Activated T-helper 17 cell treated with anti-CD3 and anti-CD28 coated beads, Interleukin-2, amount 50 U/mL, for 72 hours (primary cell): ENCODE measurements around the gene PCNX1. TPM values are rescaled to one million over a fixed set of nuclear protein-coding genes. Genes with fewer than 3 reads are reported as not detected.
"Not testable (repeated sequence)": the region's sequence is repeated elsewhere in the genome, so short reads cannot be mapped to it uniquely, and the experiment has no call there.

Experiments
- ATAC-seq: fragments of 150-1000 bp; cut with Tn5 transposase; replicated peaks from 2 replicates; pipeline ENCODE4 v1.10.0; 2021; ENCODE audit warnings: mild to moderate bottlenecking, moderate library complexity
- H3K27ac Mint-ChIP-seq: one replicate; pipeline ENCODE4 v1.8.0; 2022; ENCODE audit warnings: mixed read lengths
- H3K27me3 Mint-ChIP-seq: one replicate; pipeline ENCODE4 v1.8.0; 2022; ENCODE audit warnings: mixed read lengths
- H3K36me3 Mint-ChIP-seq: one replicate; pipeline ENCODE4 v1.8.0; 2022; ENCODE audit warnings: low read depth, mild to moderate bottlenecking, mixed read lengths
- H3K4me1 Mint-ChIP-seq: one replicate; pipeline ENCODE4 v1.8.0; 2022; ENCODE audit warnings: mixed read lengths
- H3K4me3 Mint-ChIP-seq: one replicate; pipeline ENCODE4 v1.8.0; 2022; ENCODE audit warnings: mild to moderate bottlenecking, mixed read lengths
- H3K9me3 Mint-ChIP-seq: one replicate; pipeline ENCODE4 v1.8.0; 2022; ENCODE audit warnings: mixed read lengths
- total RNA-seq, 2 donors: library from RNA; stranded (reverse); gene quantifications; one replicate each; pipeline ENCODE4 v1.2.3, GENCODE V29; 2022

Gene PCNX1
- total RNA-seq, 2 donors from 2014 or later, result 52.1 to 82.0 TPM

DNA sequence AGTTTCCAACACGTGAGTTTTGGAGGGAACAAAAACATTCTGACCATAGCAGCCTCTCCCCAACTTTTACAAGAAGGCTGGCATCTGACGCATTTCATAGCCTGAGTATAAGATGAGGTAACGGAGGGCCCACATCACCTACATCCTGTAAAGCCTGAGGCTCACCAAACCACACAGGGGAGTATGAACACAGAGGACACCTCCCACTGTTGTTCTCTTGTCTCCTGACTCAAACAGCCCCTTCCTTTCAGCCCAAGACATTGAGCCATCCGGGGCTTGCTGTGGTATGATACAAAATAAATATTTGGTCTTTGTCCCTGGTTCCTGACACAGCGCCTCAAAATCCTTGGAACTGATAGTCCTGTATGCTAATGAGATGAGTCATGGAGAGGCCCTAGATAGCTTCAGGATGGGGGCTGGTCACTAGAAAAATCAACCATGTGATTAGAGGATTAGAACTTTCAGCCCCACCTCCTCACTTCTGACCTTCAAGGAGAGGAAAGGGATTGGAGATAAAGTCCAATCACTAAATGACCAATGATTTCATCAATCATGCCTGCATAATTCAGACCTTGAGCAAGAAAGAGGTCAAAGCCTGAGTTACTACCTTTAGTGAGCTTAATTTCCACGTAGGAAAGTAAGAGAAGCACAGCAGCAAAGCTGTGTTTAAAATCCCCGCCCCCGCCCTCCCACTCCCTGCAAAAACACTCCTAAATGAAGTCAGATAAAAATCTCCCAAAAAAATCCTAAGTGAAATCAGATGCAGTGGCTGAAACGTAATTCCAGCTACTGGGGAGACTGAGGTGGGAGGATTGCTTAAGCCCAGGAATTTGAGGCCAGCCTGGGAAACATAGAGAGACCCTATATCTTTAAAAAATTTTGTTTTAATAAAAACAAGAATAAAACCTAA lies 236.4 kb downstream of the PCNX1 start:
- H3K9me3 Mint-ChIP-seq, result no peaks in the 10 kb centered on the region
- no peaks in the 10 kb centered on the region for H3K36me3 Mint-ChIP-seq
- H3K27me3 Mint-ChIP-seq, result no peaks in the 10 kb centered on the region
- peak overlapping the region; percentile 95 for H3K27ac Mint-ChIP-seq
- ATAC-seq, result peak; percentile 90
- peak overlapping the region; percentile 67 for H3K4me3 Mint-ChIP-seq
- H3K4me1 Mint-ChIP-seq, result peaks cover 20% of the 10 kb centered on the region

DNA sequence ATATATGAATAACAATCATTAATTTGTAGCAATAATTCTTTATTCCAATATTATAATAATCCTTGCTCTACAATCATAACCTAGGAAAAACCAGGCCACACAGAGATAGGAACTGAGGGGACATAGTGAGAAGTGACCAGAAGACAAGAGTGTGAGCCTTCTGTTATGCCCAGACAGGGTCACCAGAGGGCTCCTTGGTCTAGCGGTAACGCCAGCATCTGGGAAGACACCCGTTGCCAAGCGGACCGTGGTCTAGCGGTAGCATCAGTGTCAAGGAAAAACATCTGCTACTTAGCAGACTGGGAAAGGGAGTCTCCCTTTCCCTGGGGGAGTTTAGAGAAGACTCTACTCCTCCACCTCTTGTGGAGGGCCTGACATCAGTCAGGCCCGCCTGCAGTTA lies 240.1 kb downstream of the PCNX1 start:
- H3K9me3 Mint-ChIP-seq, H3K27ac Mint-ChIP-seq, H3K4me3 Mint-ChIP-seq, H3K27me3 Mint-ChIP-seq, H3K36me3 Mint-ChIP-seq, H3K4me1 Mint-ChIP-seq, ATAC-seq: not testable (repeated sequence)

DNA sequence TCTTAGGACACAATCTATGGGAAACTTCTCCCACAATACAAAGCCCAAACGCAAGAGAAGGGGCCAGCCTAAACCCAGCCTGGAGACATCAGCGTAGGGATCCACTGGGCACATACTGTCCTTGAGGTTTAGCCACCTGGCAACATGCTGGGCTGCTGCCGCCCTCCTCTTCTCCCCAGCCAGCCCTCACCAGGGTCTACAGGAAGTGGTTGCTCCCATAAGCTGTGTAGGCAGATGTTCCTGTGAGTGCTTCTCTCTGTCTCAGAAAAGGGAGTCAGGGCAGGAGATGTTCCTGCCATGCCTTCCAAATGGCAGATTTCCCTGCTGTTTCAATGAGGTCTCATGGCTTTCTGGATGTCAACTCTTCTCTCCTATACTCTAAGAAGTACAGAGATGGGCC lies 241.4 kb downstream of the PCNX1 start:
- Mint-ChIP-seq H3K27ac (peak overlapping the region; percentile 23), H3K4me3 (no peak overlapping the region), H3K4me1 (peaks cover 1% of the 10 kb centered on the region), H3K9me3 (peaks cover 6% of the 10 kb centered on the region), H3K36me3 (no peaks in the 10 kb centered on the region), H3K27me3 (no peaks in the 10 kb centered on the region)
- no peak for ATAC-seq

DNA sequence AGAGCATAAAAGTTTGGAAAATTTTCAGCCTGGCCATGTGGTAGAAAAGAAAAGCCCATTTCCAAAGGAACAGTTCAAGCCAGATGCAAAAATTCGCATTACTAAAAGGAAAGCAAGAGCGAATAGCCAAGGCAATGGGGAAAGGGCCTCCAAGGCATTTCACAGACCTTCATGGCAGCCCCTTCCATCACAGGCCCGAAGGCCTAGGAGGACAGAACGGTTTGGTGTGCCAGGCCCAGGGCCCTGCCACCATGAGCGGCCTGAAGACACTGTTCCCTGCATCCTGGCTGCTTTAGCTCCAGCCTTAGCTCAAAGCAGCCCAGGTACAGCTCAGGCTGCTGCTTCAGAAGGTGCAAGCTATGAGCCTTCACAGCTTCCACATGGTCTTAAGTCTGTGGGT lies 243.5 kb downstream of the PCNX1 start:
- Mint-ChIP-seq H3K9me3 (peaks cover 6% of the 10 kb centered on the region), H3K27me3 (no peaks in the 10 kb centered on the region), H3K4me3 (no peak overlapping the region), H3K36me3 (no peaks in the 10 kb centered on the region), H3K4me1 (no peaks in the 10 kb centered on the region), H3K27ac (no peak overlapping the region)
- no peak for ATAC-seq

DNA sequence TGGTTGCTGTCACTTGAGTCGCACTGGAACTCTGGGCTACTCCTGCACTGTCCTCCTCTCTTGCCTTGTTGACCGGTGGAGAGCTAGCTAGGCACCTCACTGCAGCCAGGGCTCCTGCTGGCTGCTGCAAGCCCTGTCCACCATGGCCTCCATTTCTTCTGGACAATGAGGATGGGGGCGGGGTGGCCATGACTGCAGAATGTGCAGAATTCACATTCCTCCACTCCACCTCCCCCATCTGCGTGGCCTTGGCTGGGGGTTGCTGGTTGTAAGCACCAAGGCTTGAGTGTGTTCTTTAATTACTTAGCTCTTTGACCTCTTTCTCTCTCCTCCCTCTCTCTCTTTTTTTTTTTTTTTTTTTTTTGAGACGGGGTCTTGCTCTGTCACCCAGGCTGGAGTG lies 248.5 kb downstream of the PCNX1 start:
- Mint-ChIP-seq H3K27me3 (no peaks in the 10 kb centered on the region), H3K4me3 (no peak overlapping the region), H3K36me3 (no peaks in the 10 kb centered on the region), H3K27ac (no peak overlapping the region), H3K4me1 (no peaks in the 10 kb centered on the region), H3K9me3 (no peaks in the 10 kb centered on the region)
- ATAC-seq, result no peak

DNA sequence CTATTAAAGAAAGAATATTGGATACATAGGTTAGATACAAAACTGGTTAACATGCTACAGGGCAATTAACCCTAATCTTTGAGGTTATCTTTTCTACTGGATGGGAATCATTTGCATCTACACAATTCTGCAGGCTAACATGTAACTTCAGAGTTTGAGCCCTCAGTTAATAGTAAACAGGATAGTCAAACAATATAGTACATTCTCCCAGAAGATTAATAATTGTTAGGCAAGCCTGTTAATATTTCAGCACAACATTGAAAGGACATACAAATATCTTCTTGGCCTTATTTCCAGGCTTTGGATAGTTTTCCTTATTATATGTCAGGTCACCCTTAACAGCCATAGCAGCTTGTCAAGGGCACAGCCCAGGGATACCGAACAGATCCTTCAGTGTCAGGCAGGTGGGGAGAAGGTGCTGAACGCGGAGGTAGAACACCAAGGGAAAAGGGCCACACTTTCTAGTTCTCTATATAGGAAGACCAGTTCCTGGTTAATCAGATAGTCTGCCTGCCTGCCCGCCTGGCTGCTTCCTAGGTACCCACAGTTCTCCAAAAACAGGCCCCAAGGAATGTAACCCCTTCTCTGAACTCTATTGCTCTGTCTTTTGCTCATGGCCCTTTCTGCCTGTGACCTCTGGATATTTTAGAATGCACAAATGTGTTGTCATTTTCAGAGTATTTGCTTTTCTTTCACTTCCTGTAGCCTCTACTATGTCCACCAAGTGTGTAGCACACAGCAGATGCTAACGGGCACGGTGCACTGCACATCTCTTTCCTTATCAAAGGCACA lies 256.0 kb downstream of the PCNX1 start:
- Mint-ChIP-seq H3K27ac (peak overlapping the region; percentile 28), H3K9me3 (peaks cover 3% of the 10 kb centered on the region), H3K36me3 (no peaks in the 10 kb centered on the region), H3K27me3 (no peaks in the 10 kb centered on the region), H3K4me3 (no peak overlapping the region), H3K4me1 (peaks cover 2% of the 10 kb centered on the region)
- ATAC-seq, result no peak

DNA sequence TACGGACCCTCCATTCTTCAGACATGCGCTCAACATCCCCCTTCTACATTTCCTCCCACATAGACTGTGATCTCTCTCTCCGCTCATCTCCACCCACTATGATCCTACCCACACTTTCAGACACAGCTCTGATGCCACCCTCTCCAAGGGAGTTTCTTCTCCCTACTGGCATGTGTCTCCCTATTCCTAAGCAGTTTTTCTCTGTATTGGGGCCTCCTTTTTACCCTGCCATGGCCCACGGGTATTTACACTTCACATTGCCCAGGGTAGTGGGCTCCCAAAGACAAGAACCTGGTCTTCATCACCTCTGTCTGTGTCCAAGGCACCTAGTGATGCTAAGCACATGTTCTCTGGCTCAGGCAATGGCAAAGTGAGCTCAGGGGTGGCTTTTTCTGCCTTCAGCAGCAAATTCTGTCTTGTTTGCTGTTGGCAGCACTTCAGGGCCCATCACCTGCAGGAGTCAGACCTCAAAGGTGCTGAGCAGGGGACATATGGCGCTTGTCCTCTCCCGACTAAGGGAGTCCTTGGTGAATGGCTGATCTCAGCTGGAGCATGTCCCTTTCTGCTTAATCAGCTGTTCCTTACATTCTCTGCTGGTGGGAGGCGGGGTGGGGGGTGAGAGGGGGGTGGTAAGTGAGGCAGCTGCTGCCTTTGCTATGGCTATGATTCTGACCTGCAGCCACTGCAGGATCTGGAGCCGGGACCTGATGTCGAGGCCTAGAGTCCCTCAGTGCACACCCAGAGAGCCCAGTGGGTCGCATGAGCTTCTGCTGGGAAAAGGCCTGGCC lies 256.8 kb downstream of the PCNX1 start:
- H3K27ac Mint-ChIP-seq, result peak overlapping the region; percentile 28
- no peaks in the 10 kb centered on the region for H3K36me3 Mint-ChIP-seq
- H3K9me3 Mint-ChIP-seq, result peaks cover 3% of the 10 kb centered on the region
- H3K27me3 Mint-ChIP-seq, result peaks cover 4% of the 10 kb centered on the region
- peaks cover 9% of the 10 kb centered on the region for H3K4me1 Mint-ChIP-seq
- no peak overlapping the region for H3K4me3 Mint-ChIP-seq
- no peak for ATAC-seq

Other genes starting within 250 kb of the PCNX1 start
- gene MAP3K9, start 97.9 kb upstream of the PCNX1 start, total RNA-seq, result 10 to 100 TPM in 1 of 2 donors, 1 to 10 TPM in 1; 6.8 to 10.5 TPM